GM12873 (cell line): ENCODE data around the gene RAD51B.

Source experiments
- CTCF ChIP-seq: IDR thresholded peaks from 2 replicates; pipeline ENCODE4 v1.5.1; 2012; ENCODE audit warnings: low read depth, mild to moderate bottlenecking, moderate library complexity, low read length, control low read depth; ENCODE audit not compliant: insufficient read depth; ENCODE audit errors: missing control alignments

RAD51B gene

DNA sequence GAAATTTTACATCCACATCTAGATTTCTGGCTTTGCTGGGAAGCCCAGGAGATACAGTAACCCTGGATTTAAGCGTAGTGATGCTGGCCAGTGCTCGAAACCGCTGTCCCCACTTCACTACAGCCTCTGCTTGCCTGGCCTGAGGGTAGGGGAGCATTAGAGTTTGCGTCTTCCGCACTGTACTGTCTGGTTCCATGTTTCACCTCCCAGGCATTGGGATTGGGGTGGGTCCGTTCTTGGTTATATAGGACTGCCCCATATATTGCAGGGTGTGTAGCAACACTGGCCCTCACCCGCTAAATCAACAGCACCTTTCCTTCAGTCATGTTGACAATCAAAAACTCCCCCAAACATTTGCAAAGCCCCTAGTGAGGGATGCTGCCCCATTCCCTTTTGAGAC lies 732.5 kb downstream of the RAD51B start:
- no peak for TF ChIP-seq CTCF

DNA sequence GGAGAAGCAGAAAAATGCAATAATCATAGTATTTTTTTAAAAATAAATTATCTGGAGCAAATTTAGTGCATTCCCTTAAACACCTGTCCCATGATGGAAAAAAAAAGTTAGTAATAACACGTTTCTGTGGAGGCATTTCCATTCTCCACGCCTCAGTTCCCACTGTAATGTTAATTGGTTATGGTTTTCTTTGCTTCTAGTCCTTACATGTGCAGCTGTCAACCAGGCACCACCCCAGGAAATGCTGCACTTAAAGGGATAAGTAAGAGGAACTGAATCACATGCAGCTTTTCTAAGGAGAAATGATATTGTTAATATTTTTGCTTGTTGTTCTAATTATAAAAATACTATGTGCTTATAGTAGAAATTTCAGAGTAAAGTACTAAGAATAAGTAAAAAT lies 733.0 kb downstream of the RAD51B start:
- TF ChIP-seq CTCF: no peak

- TF ChIP-seq CTCF: no peak
These were observed 733.7 kb downstream of the RAD51B start for GRCh38 chr14:68553311-68553710.

- no peak for TF ChIP-seq CTCF
These were observed 734.7 kb downstream of the RAD51B start for GRCh38 chr14:68554231-68554630.

GRCh38 chr14:68556253-68556652 lies 736.7 kb downstream of the RAD51B start:
- TF ChIP-seq CTCF: no peak

GRCh38 chr14:68557648-68558047 lies 738.1 kb downstream of the RAD51B start:
- TF ChIP-seq CTCF: no peak

- TF ChIP-seq CTCF: no peak
These were observed 738.5 kb downstream of the RAD51B start for GRCh38 chr14:68558096-68558495.
